GM19468 (cell line): ENCODE results near the gene ITM2C.

Experiments used
- ATAC-seq: cut with Tn5 transposase; IDR thresholded peaks from one replicate; pipeline ENCODE4 v1.9.1; 2021; ENCODE audit warnings: mild to moderate bottlenecking, moderate library complexity, moderate number of reproducible peaks; ENCODE audit not compliant: unreplicated experiment; ENCODE audit errors: extremely low read depth

Gene ITM2C

DNA sequence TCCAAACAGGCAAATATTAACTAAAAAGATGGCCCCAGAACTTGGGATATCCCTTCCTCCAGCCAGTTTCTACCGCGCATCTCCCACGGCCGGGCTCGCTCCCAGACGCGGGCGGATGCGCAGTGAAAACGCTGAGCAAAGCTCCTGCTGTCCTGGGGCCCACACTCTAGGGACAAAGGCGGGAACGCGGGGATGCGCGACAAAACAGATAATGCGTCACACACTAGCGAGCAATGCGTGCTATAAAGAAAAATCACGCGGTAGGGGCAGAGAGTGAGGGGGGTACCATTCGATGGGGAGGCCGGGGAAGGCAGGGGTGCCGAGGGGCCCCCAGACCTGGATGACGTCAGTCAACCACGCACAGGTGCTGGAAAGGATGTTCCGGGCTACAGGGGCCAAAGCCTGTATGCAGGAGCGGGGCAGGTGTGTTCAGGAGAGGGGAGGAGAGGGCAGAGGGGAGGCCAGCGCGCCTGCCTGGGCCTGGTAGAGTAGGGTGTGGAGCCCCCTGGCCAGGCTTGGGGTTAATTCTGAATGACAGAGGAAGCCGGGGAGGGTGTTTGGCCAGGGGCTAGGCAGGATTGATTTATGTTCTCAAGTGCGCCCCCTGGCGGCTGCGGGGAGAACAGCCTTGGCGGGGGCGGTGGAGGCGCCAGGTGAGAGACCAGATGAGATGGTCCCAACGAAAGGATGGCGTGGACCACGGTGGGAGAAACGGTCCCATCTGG, 14.9 kb upstream of the ITM2C start:
- ATAC-seq = peak; percentile 53

- no peak for ATAC-seq
Observed at GRCh38 chr2:230850358-230850658, 14.4 kb upstream of the ITM2C start.

DNA sequence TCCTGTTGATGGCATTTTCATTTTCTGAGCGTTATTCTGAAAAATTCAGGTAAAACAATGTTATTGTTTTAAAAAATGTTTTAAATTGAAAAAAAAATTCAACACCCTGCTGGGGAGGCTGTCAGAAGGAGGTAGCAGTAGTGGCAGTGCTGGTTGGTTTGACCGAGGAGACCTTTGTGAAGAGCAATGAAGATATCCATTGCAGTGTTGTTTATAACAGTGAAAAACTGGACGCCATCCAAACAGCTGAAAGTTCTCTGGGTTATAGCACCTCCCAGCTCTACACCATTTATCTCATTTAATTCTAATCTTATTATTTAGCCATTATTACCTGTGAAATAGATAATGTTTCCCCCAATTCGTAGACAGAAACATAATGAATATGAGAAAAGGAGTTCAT, 12.6 kb upstream of the ITM2C start:
- no peak for ATAC-seq

- no peak for ATAC-seq
Observed at GRCh38 chr2:230861552-230862255, 3.0 kb upstream of the ITM2C start.

DNA sequence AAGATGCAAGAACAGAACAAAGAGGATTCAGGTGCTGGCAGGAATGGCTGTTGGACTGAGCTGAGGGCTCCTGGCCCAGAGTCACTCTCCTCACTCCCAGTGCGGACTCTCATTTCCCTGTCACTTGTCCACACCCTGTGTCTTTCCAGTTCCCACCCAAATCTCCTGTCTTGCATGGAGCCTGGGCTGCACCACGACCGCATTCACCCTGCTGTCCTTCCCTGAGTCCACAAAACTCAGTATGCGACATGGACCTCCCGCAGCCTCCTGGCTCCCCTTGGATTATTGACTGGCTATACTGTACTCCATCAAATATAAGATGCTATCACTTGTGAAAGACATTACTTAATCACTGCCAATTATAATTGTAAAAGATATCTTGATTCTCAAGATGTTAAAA, 2.5 kb upstream of the ITM2C start:
- ATAC-seq = no peak

DNA sequence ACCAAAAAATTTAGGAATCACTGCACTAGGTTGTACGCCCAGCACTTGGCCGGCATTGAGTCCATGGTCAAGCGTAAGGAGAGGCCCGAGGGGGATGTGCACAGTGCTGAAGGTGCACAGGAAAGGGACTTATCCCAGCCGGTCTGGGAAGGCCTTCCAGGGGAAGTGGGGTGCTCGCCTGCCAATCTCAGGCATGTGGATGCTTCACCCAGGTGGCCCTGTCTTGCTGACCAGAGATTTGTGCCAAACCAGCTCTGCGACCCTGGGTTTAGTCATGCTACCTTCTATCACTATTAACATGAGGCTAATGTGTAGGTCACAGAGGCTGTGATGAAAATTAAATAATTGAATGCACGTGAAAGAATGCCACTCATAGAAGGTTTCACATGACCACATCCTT, 1.7 kb upstream of the ITM2C start:
- ATAC-seq = no peak

GRCh38 chr2:230863442-230864121, 1.2 kb upstream of the ITM2C start:
- ATAC-seq = no peak

DNA sequence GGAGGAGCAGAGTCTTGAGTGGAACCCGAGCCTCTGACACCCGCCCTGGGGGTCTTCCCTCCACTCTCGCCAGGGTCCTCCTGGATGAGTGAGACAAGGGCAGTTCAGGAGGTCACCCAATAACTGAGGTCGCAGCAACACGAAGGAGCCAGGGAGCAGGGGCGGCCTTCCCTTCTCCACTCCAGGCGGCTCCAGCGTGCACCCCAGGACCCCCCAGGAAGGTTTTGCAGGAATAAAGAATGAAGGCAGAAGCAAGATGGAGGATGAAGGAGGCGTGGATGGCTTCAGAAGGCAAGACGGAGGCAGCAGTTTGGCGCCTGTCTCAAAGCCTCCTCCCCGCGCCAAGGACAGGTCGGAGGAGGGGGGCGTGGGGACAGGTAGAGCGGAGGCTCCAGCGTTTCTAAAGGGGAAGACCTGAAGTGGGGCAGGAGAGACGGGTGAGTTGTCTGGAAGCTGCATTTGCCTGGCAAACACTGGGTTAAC, 579 bp upstream of the ITM2C start:
- ATAC-seq = no peak

DNA sequence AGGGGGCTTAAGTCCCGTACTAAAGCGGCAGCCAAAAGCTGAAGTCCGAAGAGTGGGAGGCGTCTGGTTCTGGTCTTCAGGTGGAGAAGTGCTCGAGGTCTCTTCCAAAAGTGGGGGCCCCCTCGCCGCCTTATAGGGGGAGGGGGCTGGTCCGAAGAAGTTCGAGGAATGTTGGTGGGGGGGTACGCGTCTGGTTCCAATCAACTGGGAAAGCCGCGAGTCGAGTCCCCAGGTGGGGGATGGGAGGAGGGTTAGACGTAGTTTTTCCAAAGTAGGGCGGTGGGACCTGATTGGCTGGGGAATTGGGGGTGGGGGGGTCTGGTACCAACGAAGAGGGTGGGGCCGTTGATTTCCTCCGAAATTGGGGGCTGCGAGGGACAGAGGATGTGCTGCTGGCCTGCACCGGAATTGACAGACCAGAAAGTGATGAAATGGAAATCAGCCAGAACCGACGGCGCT, 594 bp downstream of the ITM2C start:
- ATAC-seq = no peak

- no peak for ATAC-seq
Observed at GRCh38 chr2:230865766-230866755, 1.3 kb downstream of the ITM2C start.

DNA sequence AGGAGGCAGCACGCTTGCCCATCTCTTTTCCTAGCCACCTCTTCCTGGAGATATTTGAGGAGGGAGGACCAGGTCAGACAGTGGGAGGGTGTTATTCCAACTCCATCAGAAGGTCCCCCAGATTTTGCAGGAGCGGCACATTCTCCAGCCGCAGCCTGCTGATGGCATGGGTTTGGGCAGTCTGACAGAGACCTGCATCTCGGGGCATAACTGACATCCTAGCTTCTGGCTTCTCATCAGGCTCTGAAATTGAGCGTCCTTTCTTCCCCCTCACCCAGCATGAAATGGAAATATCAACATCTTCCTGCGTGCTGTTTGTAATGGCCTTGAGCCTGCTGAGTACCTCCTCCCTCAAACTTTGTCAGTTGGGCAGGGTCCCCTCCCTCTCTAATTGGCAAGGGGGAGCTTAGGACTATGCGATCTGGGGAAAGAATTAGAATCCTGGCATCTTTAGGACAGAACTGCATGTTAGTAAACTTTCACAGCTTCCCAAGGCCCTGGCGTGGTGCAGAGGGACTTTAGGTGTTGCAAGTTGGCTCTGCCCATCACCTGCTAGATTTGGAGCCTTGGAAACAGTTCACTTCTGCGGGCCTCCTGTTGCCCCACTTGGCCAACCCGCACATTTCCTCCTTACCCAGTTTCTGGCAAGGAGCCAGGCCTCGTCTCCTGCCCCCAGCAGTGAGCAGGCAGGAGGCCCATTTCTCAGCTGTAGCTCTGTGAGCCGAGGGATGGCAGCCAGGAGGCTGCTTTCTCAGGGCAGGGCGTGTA, 2.2 kb downstream of the ITM2C start:
- ATAC-seq = no peak

DNA sequence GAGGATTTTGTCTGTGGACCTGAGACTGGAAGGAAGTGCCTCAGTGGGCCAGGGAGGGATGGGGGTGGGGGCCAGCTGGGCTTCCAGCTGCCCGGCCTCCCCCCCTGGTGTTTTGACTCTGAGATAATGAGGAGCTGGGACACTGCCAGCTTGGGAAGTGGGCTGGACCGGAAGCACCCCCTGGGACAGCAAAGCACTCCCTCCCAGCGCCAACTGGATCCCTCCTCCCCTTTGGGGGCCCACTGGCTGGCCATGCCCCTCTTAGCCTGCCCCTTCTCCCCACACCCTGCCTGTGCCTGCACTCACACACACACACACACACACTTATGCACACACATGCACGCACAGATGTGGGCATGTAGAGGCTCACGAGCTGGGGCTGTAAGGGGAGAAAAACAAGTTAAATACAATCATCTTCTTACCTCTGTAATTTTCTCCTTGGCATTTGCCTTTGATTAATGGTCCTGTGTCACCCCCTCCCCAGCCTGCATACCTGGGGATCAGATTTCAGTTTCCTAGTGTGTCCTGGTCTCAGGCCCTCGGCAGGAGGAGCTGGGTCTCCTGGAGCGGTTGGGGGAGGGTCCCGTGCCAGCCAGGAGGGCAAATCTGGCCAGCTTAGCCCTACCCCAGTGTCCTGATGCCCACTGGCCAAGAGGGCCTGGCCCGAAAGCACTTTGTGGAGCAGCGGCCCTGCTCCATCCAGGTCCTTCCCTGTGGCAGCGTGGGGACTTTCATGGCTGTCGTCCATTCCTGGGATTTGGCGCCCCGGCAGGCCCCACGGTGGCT, 3.6 kb downstream of the ITM2C start:
- ATAC-seq = no peak

DNA sequence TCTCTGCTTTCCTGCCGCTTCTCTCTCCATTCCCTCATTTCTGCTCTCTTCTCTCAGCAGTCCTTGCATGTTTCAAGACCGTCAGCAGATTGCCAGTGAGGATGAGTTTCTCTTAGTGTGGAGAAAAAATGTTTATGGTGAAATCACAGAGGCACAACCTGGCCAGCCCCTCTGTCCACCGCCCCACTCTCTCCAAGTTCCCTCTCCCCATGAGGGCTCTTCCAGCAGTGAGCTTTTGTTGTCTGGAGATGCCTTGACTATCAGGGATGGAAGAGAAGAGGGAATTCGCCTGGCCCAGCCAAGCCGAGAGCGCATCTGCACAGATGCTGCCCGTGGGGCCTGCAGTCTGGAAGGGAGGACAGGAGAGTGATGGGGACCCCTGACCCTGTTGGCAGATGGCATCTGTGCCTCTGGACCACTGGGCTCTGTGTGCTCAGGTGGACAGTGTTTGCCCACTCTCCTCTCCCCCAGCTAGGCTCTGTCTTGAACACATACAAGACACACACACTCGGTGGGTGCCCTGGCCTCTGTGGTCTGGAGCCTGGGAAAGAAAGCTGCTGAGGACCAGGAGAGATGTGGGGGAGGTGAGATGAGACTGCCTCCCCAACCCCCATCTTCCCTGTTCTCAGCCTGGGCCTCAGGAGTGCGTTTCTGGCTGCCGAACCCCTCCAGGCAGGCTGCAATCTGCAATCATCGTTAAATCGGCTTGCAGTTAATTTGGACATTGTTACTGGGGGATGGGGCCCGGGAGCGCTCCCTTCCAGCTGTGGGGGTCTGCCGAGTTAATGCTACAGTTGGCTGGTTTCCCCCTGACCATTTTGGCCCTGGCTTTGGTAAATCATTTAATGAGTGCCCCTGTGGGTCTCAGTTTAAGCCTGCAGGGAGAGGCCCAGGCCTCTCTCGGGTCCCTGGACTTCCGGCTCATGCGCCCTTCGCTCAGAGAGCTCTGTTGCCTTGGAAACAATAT, 4.5 kb downstream of the ITM2C start:
- no peak for ATAC-seq

DNA sequence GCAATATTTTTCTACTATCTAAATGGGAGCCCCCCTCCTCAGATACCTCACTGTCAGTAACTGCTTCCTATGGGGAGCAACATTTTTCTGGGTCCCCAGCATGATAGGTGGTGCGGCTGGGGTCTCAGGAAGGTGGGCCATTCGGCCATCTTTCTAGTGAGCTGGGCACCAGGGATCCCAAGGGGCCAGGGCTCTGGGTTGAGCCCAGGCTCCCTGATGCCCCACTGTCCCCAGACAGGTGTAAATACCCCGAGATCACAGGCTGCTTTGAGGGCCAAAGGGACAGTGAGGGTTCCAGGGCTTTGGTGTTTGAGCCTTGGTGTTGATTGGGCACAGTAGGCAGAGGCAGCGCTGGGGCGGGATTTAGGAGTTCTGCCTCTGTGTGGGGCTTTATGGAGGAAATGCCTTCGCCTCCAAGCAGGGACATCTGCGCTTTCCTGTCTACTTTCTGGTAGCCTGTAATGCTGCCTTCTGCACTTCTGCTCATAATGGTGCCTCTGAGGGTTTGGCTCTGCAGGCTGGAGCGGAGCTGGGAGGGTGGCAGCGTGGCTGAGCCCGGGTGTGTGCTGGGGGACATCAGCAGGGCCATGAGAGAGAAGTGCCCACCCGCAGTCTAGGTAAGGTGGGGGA, 5.3 kb downstream of the ITM2C start:
- no peak for ATAC-seq

- ATAC-seq = no peak
Observed at GRCh38 chr2:230870544-230871360, 6.0 kb downstream of the ITM2C start.
